Dendritic cell treated with granulocyte-macrophage colony-stimulating factor and Interleukin-4, amounts not matched to agents 40 ng/mL and 50 ng/mL, for 4 days (primary cell): ENCODE results near the gene PIN1.
"Not testable (repeated sequence)": the region's sequence is repeated elsewhere in the genome, so short reads cannot be mapped to it uniquely, and the experiment has no call there.

Source experiments
- H3K27ac Mint-ChIP-seq: one replicate; pipeline ENCODE4 v1.8.0; 2022; ENCODE audit warnings: mild to moderate bottlenecking, mixed read lengths
- H3K27me3 Mint-ChIP-seq: one replicate; pipeline ENCODE4 v1.8.0; 2022; ENCODE audit warnings: mild to moderate bottlenecking, mixed read lengths
- H3K36me3 Mint-ChIP-seq: one replicate; pipeline ENCODE4 v1.8.0; 2022; ENCODE audit warnings: low read depth, mixed read lengths
- H3K4me1 Mint-ChIP-seq: one replicate; pipeline ENCODE4 v1.8.0; 2022; ENCODE audit warnings: low read depth, mixed read lengths
- H3K4me3 Mint-ChIP-seq: one replicate; pipeline ENCODE4 v1.8.0; 2022; ENCODE audit warnings: mild to moderate bottlenecking, moderate library complexity, mixed read lengths
- H3K9me3 Mint-ChIP-seq: one replicate; pipeline ENCODE4 v1.8.0; 2022; ENCODE audit warnings: mixed read lengths
- intact Hi-C: fragments of 100-400 bp; cut with micrococcal nuclease; formaldehyde crosslinking; loops from one replicate; pipeline ENCODE4 v1.15.0; 2022

PIN1 gene

DNA sequence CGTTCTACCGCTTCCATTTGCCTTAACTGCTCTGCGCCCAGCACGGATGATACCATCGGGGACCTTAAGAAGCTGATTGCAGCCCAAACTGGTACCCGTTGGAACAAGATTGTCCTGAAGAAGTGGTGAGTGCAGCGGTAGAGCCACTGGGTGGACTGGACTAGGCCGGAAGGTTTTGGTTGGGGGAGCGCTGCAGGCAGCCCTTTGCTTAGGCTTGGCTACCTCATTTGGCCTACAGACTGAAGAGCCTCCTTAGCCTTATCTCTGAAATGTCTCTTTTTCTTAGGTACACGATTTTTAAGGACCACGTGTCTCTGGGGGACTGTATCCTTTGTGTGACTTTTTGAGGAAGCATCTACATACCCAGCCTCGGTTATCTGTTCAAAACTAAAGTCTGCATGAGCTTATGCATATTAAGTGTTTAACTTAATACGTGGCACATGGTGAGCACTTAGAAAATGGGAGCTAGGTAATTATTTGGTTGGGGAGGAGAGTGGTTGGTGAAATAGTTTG, 6.5 kb upstream of the PIN1 start:
- Mint-ChIP-seq H3K4me3 (peak overlapping the region; percentile 99), H3K36me3 (peaks cover 50% of the 10 kb centered on the region), H3K4me1 (peaks cover 13% of the 10 kb centered on the region), H3K9me3 (no peaks in the 10 kb centered on the region), H3K27ac (peak overlapping the region; percentile 89), H3K27me3 (no peaks in the 10 kb centered on the region)
- intact Hi-C loops = no loop called here

DNA sequence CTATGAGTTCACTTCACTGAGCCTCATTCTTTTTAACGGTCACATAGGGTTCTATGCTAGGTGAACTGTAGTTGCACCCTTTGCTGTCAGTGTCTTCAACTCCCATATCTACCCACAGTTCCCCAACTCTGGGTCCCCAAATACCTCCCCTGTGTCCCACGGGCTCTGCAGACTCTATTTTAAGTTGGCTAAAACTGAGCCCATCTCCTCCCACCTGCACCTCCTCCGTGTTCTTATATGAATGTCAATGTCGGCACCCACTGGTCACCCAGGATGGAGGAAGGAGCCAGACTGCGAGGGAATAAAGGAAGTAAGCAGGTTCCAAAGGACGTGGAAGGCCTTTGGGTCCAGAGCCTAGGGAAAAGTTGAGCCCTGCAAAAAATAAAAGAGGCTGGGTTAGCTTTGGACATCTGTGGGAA, 802 bp upstream of the PIN1 start:
- peak overlapping the region; percentile 87 for H3K4me3 Mint-ChIP-seq
- H3K27ac Mint-ChIP-seq = peak overlapping the region; percentile 73
- no peaks in the 10 kb centered on the region for H3K9me3 Mint-ChIP-seq
- no peaks in the 10 kb centered on the region for H3K27me3 Mint-ChIP-seq
- peaks cover 23% of the 10 kb centered on the region for H3K4me1 Mint-ChIP-seq
- intact Hi-C loops = no loop called here
- H3K36me3 Mint-ChIP-seq = peaks cover 33% of the 10 kb centered on the region

DNA sequence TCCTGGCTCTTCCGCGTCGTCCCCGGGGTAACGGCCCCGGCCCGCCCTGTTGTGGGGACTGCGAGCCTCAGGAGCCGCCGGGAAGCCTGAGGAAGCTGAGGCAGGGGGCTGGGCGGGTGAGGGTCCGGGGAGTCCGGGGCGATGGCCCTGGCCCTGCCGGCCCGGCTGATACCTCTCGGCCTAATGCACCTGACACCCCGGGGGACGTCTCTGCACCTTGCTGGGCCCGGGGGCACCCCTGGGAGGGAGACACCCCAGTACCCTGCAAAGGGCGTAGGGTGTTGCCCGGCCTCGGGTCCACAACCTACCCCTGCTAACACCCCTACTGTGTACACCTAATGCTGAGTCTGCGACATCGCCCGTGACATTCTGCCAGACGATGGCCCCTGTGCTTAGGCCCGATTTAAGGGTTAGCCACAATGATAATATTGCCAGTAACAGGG, 410 bp downstream of the PIN1 start:
- Mint-ChIP-seq H3K4me1 (peaks cover 23% of the 10 kb centered on the region), H3K9me3 (no peaks in the 10 kb centered on the region), H3K27ac (peak overlapping the region; percentile 76), H3K4me3 (peak overlapping the region; percentile 80), H3K36me3 (peaks cover 34% of the 10 kb centered on the region), H3K27me3 (no peaks in the 10 kb centered on the region)
- intact Hi-C loops = no loop called here

DNA sequence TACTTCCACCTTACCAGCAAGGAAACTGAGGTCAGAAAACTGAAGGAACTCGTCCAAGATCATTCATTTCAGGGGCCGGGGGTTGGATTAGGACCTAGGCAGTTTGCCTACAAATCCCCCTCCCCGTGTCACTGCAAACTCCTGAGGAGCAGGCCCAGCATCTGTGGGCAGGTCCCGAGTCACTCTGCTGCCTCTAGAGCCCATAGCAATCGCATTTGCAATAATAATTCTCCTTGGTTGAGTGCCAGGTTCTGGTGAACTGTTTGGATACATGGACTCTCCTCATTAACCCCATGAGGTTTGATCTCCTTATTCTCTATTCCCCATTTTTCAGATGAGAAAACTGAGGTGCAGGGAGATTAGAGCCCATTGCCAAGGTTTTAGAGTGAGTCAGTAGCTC, 903 bp downstream of the PIN1 start:
- Mint-ChIP-seq H3K27ac (peak overlapping the region; percentile 76), H3K9me3 (no peaks in the 10 kb centered on the region), H3K27me3 (no peaks in the 10 kb centered on the region), H3K4me3 (peak overlapping the region; percentile 80), H3K4me1 (peaks cover 23% of the 10 kb centered on the region), H3K36me3 (peaks cover 34% of the 10 kb centered on the region)
- intact Hi-C loops = no loop called here

DNA sequence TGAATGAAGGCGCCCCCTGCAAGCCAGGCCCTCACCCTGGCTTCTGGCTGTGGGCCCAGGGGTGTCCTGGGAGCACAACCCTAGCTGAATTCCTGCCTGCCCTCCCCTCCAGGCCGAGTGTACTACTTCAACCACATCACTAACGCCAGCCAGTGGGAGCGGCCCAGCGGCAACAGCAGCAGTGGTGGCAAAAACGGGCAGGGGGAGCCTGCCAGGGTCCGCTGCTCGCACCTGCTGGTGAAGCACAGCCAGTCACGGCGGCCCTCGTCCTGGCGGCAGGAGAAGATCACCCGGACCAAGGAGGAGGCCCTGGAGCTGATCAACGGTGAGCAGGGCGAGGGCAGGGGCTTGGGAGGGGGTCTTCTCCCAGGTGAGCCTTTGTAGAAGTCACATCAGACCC, 3.2 kb downstream of the PIN1 start:
- no peaks in the 10 kb centered on the region for H3K27me3 Mint-ChIP-seq
- peaks cover 23% of the 10 kb centered on the region for H3K9me3 Mint-ChIP-seq
- H3K36me3 Mint-ChIP-seq = peaks cover 56% of the 10 kb centered on the region
- H3K27ac Mint-ChIP-seq = no peak overlapping the region
- H3K4me3 Mint-ChIP-seq = no peak overlapping the region
- peaks cover 32% of the 10 kb centered on the region for H3K4me1 Mint-ChIP-seq
- intact Hi-C loops = no loop called here

DNA sequence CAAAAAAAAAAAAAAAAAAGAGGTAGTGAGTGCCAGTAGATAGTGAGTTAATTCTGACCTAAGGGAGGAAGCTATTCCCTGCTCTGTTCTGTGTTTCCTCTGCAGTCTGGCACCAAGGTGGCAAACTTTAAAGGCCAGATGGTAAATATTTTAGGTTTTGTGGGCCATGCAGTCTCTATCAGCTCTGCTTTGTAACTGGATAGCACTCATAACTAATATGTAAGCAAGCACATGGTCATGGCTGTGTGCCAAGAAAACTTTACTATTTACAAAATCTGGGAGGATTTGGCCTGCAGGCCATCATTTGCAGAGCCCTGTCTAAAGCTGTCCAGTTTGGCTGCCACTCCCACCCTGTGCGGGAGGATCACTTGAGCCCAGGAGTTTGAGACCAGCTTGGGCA, 4.3 kb downstream of the PIN1 start:
- H3K9me3 Mint-ChIP-seq = peaks cover 33% of the 10 kb centered on the region
- H3K36me3 Mint-ChIP-seq = peaks cover 67% of the 10 kb centered on the region
- H3K27ac Mint-ChIP-seq = no peak overlapping the region
- no peak overlapping the region for H3K4me3 Mint-ChIP-seq
- peaks cover 32% of the 10 kb centered on the region for H3K4me1 Mint-ChIP-seq
- intact Hi-C loops = no loop called here
- H3K27me3 Mint-ChIP-seq = no peaks in the 10 kb centered on the region

DNA sequence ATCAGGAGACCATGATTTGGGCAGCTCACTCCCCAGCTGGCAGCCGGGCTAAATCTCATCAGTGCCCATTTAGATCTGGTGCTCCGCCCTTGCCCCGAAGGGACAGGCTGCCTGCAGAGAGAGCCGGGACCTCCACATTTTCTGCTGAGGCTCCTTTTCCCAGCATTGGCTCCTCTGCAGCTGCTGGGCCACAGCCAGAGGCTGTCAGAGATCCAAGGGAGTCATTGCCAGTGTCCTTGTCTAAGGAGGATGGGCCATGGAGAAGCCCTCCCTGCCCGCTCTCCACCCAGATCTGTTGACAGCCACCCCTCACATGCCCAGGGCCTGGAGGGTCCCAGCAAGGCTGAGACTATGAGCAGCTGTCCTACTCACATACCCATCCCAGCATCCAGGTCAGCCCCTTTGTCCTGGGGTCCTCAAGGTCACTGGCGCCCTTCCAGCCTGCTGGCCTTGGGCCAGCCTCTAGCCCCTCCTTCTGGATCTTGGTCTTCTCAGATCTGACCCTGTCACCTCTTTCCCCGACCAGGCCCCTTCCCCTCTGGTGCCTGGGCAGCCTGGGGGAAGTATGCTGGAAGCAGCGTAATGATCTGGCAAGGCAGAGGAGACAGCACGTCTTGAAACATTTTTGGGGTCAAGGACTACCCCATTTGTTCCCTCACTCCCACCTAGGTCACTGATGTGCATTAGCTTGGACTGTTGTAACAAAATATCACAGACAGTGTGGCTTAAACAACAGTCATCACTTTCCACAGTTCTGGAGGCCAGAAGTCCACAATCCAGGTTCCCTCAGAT, 7.9 kb downstream of the PIN1 start:
- H3K27ac Mint-ChIP-seq = no peak overlapping the region
- peaks cover 27% of the 10 kb centered on the region for H3K4me1 Mint-ChIP-seq
- H3K4me3 Mint-ChIP-seq = no peak overlapping the region
- intact Hi-C loops = no loop called here
- peaks cover 100% of the 10 kb centered on the region for H3K36me3 Mint-ChIP-seq
- peaks cover 33% of the 10 kb centered on the region for H3K9me3 Mint-ChIP-seq
- no peaks in the 10 kb centered on the region for H3K27me3 Mint-ChIP-seq

DNA sequence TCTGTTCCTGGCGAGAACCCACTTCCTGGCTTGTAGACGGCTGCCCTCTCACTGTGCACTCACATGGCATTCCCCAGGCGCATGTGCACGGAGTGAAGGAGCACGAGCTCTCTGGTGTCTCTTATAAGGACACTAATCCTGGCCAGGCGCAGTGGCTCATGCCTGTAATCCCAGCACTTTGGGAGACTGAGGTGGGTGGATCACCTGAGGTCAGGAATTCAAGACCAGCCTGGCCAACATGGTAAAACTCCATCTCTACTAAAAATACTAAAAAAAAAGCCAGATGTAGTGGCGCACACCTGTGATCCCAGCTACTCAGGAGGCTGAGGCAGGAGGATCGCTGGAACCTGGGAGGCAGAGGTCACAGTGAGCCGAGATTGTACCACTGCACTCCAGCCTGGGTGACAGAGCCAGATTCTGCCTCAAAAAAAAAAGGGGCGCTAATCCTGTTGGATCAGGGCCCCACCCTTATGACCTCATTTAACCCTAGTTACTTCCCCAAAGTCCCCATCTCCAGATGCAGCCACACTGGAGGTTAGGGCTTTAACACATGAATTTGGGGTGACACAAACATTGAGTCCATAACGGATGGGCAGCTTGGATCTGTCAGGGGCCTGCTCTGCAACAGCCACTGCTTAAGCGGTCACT, 8.6 kb downstream of the PIN1 start:
- Mint-ChIP-seq H3K4me1 (peaks cover 20% of the 10 kb centered on the region), H3K9me3 (peaks cover 33% of the 10 kb centered on the region), H3K36me3 (peaks cover 100% of the 10 kb centered on the region)
- H3K4me3 Mint-ChIP-seq, H3K27me3 Mint-ChIP-seq, H3K27ac Mint-ChIP-seq, intact Hi-C loops: not testable (repeated sequence)

DNA sequence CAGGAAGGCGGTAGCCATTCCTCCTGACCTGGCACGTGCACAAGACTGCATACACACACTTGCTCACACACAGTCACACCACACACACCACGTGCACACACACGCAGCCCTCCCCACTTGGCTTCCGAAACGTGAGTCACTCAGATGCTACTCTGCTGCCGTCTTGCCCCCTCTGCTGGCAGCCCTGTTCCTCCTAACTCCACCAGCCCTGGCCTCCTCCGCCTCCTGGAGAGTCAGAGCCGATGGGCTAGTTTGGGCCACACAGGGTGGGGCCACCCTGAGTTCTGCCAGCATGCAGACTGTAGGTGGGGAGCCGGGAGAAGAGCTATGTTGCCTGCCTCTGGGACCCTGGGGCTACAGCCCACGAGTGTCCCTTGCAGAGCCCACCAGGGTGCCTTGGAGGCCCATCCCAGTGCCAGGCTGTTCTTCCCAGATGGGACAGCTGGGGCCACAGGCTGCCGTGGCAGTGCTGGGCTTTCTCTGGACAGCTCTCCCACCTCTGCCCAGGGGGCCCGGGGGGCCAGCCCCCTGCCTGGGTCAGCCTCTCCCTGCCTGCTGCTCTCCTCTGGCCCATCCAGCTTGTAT, 12.1 kb downstream of the PIN1 start:
- Mint-ChIP-seq H3K9me3 (peaks cover 22% of the 10 kb centered on the region), H3K27me3 (no peaks in the 10 kb centered on the region), H3K36me3 (peaks cover 98% of the 10 kb centered on the region), H3K27ac (no peak overlapping the region), H3K4me1 (peaks cover 10% of the 10 kb centered on the region), H3K4me3 (no peak overlapping the region)
- intact Hi-C loops = no loop called here

DNA sequence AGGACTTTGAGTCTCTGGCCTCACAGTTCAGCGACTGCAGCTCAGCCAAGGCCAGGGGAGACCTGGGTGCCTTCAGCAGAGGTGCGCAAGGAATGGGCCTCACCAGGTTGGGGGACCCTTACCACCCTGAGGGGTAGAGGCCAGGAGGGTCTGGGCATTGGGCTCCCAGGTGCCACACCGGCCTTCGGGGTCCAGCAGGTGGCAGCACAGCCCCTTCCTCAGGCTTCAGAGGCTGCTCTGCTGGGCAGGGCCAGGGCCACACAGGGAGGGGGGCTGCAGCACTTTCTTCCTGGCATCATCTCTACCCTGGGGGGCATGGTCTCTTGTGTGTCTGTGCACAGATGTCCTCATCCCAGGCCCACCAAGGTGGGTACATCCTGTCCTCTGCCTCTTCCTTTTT, 12.9 kb downstream of the PIN1 start:
- Mint-ChIP-seq H3K27ac (no peak overlapping the region), H3K4me1 (peaks cover 10% of the 10 kb centered on the region), H3K27me3 (no peaks in the 10 kb centered on the region), H3K36me3 (peaks cover 97% of the 10 kb centered on the region), H3K9me3 (peaks cover 13% of the 10 kb centered on the region), H3K4me3 (no peak overlapping the region)
- intact Hi-C loops = no loop called here

DNA sequence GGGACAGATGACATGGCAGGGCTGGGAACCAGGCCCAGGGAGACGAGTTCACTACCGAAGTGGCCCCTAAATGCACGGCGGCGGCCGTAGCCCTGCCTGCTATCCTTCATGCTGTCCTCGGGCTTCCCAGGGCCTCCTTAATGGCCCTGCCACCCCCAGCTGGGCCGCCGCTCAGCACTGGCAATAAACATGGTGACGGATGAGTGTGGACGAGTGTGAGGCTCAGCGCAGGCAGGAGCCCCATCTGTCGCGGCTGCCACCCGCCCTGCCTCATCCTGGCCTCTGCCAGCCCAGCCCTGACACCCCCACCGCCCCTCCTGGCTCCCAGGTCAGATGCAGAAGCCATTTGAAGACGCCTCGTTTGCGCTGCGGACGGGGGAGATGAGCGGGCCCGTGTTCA, 13.6 kb downstream of the PIN1 start:
- H3K4me3 Mint-ChIP-seq = no peak overlapping the region
- H3K9me3 Mint-ChIP-seq = peaks cover 6% of the 10 kb centered on the region
- intact Hi-C loops = no loop called here
- no peaks in the 10 kb centered on the region for H3K27me3 Mint-ChIP-seq
- H3K4me1 Mint-ChIP-seq = peaks cover 10% of the 10 kb centered on the region
- H3K27ac Mint-ChIP-seq = no peak overlapping the region
- peaks cover 93% of the 10 kb centered on the region for H3K36me3 Mint-ChIP-seq

DNA sequence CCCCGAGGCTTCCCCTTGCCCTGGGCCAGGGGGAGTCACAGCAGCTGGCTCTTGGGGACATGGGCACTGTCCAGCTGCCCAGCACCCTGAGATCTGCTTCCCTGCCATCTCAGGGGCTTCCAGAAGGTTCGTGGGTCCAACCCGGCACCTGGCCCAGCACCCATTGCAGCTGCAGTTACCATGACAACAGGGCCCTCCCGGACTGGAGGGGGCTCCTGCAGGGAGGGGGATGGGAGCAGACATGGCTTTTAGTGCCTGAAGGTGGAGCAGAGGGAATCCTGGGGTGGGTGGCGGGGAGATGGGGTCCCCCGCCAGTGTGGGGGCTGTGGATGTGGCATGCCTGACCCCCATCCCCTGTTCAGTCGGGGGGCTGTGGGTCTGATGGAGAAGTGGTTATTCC, 14.7 kb downstream of the PIN1 start:
- H3K4me3 Mint-ChIP-seq = no peak overlapping the region
- H3K27ac Mint-ChIP-seq = no peak overlapping the region
- peaks cover 10% of the 10 kb centered on the region for H3K4me1 Mint-ChIP-seq
- intact Hi-C loops = no loop called here
- H3K9me3 Mint-ChIP-seq = no peaks in the 10 kb centered on the region
- no peaks in the 10 kb centered on the region for H3K27me3 Mint-ChIP-seq
- peaks cover 91% of the 10 kb centered on the region for H3K36me3 Mint-ChIP-seq

DNA sequence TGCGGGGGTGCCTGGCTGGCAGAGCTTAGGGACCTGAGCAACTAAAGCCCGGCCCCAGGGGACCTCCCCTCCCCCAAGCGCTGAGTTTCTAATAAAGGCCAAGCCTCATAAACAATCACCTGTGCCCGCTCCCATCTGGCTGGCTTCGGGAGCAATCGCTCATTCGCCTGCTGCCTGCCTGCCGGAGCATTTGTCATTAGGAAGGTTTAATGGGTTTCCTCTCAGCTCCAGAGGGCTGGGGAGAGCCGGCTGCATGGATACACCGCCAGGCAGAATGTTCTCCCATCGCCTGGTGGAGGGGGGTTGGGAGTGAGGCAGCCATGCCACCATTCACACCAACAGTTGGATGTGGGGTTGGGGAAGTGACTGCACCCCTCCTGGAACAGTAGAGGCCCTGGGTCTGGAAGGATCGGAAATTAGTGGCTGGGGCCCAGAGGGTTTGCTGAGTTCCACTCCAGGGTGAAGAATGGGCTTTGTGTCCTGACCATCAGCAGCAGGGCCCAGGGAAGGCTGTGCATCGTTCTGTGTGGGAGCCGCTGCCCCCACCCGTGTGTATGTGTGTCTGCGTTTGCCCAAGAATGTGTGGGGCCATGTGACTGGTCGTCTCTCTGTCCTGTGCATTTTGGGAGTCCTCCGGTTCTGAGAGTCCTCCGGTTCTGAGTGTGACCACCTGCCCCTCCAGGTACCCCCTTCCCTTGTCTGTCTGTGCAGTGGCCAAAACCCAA, 15.3 kb downstream of the PIN1 start:
- Mint-ChIP-seq H3K9me3 (no peaks in the 10 kb centered on the region), H3K4me1 (peaks cover 10% of the 10 kb centered on the region), H3K27me3 (no peaks in the 10 kb centered on the region), H3K4me3 (no peak overlapping the region), H3K36me3 (peaks cover 85% of the 10 kb centered on the region), H3K27ac (no peak overlapping the region)
- intact Hi-C loops = no loop called here
